ENCODE results near the gene ZNF582.
"Not testable (repeated sequence)": the region's sequence is repeated elsewhere in the genome, so short reads cannot be mapped to it uniquely, and the experiment has no call there.

DNA sequence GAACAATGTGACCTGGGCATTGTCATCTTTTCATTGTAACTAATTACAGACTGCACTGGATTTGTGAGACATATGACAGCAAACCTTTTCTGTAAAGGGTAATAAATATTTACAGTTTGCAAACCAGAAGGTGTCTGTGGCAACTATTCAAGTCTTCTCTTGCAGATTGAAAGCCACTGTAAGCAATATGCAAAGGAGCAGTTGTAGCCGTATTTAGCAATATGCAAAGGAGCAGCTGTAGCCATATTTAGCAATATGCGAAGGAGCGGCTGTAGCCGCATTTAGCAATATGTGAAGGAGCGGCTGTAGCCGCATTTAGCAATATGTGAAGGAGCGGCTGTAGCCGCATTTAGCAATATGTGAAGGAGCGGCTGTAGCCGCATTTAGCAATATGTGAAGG lies 54.3 kb downstream of the ZNF582 start:
- TF ChIP-seq, protein P1, sequence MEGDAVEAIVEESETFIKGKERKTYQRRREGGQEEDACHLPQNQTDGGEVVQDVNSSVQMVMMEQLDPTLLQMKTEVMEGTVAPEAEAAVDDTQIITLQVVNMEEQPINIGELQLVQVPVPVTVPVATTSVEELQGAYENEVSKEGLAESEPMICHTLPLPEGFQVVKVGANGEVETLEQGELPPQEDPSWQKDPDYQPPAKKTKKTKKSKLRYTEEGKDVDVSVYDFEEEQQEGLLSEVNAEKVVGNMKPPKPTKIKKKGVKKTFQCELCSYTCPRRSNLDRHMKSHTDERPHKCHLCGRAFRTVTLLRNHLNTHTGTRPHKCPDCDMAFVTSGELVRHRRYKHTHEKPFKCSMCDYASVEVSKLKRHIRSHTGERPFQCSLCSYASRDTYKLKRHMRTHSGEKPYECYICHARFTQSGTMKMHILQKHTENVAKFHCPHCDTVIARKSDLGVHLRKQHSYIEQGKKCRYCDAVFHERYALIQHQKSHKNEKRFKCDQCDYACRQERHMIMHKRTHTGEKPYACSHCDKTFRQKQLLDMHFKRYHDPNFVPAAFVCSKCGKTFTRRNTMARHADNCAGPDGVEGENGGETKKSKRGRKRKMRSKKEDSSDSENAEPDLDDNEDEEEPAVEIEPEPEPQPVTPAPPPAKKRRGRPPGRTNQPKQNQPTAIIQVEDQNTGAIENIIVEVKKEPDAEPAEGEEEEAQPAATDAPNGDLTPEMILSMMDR (optimal IDR thresholded peaks at IDR 0.05 in 1 of 3, IDR thresholded peaks at IDR 0.05 in 1 of 3, conservative IDR thresholded peaks at IDR 0.05 in 1 of 3; ENCODE audit: extremely low read depth in 1 of 3, insufficient read depth in 2 of 3, low read length in 3 of 3) = not testable (repeated sequence)
- TF ChIP-seq EZH2 (IDR thresholded peaks at IDR 0.05; ENCODE audit: low read length) = not testable (repeated sequence)

Data from keratinocyte (primary cell).